Stimulated activated CD8-positive, alpha-beta memory T cell treated with anti-CD3 and anti-CD28 coated beads, Interleukin-7, amount 100 ng/mL, for 4 hours (primary cell): ENCODE data around the gene MT3.
"Not testable (repeated sequence)": the region's sequence is repeated elsewhere in the genome, so short reads cannot be mapped to it uniquely, and the experiment has no call there.

Experiments used
- DNase-seq, 2 donors: peaks; one replicate each; pipeline ENCODE4 v3.0.0-alpha.2; 2020; ENCODE audit warnings: low read depth in 2 of 2

Gene MT3

DNA sequence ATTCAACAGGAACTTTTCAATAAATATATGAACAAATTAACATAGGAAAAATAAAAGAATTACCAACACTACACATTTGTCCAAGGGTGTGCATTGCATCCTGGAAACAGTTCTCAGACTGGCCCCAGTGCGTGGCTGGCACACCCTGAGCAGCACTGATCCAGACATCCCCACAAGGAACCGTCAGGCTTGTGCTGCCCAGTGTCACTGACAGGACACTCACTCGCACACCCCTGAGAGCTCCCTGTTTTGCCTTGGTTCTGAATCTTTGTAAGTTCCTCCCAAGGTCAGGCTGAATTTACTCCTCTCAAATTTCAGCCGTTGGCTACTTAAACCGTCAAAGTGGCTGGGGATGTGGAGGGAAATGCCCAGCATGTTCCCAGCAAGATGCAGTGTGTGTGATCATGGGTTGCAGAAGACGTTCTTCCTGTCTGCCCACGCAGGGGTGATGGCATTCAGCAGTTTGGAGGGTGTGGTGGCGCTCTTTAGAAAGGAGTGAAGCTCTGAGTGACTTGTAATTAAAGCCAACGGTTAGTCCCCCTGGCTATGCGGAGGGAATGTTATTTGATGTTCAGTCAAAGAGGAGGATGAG, 20.8 kb downstream of the MT3 start:
- peak; percentile 69 to 77 for DNase-seq

- DNase-seq: no peak
These were observed 21.3 kb downstream of the MT3 start for GRCh38 chr16:56610609-56611111.

DNA sequence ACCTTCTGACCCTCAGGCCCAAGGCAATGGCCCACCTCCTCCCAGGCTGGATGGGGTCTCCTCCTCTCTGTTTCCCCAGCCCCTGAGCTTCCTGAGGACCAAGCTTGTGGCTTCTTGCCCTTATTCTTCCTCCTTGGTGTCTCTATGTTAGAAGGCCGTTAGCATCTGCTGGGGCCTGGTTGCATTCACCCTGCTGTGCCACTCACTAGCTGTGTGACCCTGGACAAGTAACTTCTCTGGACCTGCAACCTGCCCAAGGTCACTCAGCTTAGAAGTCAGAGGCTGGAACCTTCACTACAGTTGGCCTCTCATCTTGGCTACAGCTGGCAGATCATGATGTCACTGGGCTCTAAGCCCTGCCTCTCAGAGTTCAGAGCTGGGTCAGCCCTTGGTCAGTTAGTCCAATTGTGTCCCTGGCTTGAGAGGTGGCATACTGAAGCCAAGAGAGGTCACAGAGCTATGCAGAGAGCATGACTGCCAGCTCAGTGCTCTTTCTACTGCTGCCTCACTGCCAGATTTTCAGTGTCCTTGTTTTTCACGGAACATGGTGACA, 22.0 kb downstream of the MT3 start:
- DNase-seq: no peak

GRCh38 chr16:56613706-56614105, 24.4 kb downstream of the MT3 start:
- DNase-seq: no peak

- DNase-seq: no peak
These were observed 25.2 kb downstream of the MT3 start for GRCh38 chr16:56614549-56614991.

GRCh38 chr16:56615353-56615752, 26.0 kb downstream of the MT3 start:
- DNase-seq: no peak

DNA sequence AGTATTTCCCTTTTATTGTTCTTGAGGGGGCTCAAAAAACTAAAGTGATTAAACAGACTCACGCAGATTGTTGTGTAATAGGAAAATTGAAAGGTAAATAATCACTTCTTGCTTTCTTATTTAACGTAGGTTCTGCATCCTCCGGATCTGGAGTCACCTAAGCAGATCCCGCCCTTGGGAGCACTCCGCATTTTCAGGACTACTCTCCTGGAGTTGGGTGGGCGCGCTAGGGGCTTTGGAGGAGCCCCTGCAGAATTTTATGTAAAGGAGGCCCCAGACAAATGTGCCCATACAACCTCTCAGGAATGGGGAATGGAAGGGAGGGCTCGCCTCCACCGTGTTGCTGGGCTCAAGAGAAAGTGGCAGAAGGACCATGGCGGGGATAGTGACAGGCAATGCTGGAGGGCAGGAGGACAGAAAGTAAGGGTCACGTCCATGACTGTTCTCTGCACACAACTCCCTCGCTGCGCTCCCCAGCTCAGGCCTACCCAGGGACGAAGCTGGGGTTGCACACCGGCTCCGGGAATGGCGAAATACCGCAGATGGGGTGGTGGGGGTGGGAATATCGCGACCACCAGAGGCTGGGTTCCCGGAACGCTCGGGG, 27.4 kb downstream of the MT3 start:
- no peak for DNase-seq

DNA sequence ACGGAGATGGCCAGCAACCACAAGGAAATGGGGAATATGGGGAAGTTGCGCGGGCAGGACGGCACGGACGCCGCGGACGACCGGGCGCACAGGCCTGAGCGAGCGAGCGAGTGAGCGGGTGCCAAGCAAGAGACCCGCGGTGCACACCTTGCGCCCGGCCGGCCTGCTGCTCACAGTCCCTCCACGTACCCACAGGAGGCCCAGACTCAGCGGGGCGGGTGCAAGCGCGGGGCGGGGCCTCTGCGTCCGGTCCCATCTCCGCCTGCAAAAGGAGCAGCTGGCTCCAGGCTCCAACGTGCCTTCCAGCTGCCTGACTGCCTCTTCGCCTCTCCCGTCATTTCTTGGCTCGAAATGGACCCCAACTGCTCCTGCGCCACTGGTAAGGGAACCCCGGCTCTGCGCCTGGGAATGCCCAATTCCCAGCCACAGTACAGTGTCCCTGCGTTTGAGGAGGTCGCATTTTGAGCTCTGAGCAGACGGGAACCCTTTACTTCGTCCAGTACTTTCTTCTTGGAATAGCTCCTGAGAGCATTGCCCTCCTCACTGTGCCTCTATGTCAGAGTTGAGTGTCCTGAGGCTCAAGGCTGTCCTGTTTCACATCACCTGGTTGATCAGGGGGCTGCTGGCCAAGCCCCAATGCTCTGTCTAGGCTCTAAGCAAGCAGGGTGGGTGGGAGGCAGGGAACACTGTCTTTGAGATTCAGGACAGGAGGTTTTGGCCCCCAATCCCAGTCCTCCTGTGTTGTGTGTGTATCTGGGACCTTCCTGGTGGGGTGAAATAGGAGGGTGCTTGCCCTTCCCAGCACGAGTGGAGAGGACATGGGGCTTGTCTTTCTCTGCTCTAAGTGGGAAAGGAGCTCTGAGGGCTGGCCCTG, 28.1 kb downstream of the MT3 start:
- no peak for DNase-seq

DNA sequence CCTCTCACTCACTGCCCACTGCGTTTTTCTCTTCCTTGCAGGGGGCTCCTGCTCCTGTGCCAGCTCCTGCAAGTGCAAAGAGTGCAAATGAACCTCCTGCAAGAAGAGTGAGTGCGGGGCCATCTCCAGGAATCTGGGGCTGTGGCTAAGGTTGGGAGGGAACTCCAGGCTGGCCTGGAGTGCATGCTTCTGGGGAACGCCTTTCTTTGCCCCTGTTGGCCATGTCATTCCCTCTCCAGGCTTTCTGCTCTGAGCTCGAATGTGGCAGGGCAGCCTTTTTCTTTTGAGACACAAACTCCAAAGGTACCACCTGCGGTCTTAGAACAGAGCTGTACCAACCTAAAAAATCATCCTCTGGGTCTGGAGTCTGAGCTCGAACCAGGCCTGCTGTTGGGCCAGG, 28.8 kb downstream of the MT3 start:
- DNase-seq: no peak

- DNase-seq: no peak
These were observed 31.1 kb downstream of the MT3 start for GRCh38 chr16:56620339-56620897.

DNA sequence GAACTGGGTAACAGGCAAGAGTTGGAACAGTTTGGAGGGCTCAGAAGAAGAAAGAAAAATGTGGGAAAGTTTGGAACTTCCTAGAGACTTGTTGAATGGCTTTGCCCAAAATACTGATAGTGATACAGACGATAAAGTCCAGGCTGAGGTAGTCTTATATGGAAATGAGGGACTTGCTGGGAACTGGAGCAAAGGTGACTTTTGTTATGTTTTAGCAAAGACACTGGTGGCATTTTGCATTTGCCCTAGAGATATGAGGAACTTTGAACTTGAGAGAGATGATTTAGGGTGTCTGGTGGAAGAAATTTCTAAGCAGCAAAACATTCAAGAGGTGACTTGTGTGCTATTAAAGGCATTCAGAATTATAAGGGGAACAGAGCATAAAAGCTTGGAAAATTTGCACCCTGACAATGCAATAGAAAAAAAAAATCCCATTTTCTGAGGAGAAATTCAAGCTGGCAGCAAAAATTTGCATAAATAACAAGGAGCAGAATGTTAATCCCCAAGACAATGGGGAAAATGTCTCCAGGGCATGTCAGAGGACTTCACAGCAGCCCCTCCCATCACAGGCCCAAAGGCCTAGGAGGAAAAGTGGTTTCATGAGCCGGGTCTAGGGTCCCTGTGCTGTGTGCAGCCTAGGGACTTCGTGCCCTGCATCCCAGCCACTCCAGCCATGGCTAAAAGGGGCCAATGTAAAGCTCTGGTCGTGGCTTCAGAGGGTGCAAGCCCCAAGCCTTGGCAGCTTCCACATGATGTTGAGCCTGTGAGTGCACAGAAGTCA, 32.5 kb downstream of the MT3 start:
- DNase-seq: not testable (repeated sequence)

DNA sequence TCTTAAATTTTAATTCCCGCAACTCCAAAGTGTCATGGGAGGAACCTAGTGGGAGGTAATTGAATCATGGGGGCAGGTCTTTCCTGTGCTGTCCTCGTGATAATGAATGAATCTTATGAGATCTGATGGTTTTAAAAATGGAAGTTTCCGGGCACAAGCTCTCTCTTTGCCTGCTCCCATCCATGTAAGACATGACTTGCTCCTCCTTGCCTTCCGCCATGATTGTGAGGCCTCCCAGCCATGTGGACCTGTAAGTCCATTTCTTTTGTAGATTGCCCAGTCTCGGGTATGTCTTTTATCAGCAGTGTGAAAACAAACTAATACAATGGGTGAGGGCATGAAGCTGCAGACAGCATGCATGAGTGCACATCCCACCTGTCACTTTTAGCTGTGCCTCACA, 33.9 kb downstream of the MT3 start:
- DNase-seq: not testable (repeated sequence)

DNA sequence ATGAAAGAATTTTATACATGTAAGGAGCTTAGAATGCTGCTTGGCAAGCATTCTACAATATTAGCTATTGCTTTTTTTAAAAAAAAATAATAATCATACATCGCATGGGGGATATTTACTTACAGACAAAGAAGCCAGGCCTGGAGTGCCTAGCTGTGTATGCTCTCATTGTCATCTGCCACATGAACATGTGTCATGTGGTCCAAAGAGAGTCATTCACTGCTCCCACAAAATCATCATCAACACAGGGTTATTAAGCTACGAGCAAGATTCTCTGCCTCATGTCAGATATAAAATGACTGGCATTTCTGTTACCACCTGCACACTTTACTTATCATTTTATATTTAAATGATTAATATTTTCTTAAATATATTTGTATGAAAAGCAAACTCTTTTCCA, 34.3 kb downstream of the MT3 start:
- no peak for DNase-seq

GRCh38 chr16:56625140-56625942, 36.0 kb downstream of the MT3 start, which contains the start of gene MT1E:
Gene MT1E (plus strand): TSS chr16:56625781. CDS start chr16:56625852, 71 bp downstream.
- no peak for DNase-seq

- no peak for DNase-seq
These were observed 36.8 kb downstream of the MT3 start for GRCh38 chr16:56625943-56626654.

GRCh38 chr16:56626685-56627084, 37.4 kb downstream of the MT3 start:
- no peak for DNase-seq

DNA sequence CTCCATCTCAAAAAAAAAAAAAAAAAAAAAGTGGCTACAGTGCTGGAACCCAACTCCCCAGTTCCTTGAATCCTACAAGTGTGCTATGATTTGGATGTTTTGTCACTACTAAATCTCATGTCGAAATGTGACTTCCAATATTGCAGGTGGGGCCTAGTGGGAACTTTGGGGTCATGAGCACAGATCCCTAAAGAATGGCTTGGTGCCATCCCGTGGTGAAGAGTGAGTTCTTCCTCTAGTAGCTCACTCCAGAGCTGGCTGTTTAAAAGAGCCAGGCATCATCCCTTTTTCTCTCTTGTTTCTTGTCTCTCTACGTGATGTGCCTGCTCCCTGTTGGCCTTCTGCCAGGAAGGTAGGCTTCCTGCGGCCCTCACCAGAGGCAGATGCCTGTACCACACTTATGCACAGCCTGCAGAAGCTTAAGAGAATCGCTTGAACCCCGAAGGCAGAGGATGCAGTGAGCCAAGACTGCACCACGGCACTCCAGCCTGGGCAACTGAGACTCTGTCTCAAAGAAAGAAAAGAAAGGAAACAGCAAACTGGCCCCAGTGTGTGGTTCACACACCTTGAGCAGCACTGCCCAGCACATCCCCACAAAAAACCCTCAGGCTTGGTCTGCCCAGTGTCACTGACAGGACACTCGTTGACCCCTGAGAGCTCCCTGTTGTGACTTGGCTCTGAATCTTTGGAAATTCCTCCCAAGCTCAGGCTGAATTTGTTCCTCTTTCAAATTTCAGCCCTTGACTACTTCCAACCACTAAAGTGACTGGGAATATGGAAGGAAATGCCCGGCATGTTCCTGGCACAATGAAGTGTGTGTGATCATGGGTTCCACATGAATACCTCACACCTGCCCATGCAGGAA, 39.4 kb downstream of the MT3 start:
- DNase-seq: no peak

GRCh38 chr16:56629531-56629930, 40.2 kb downstream of the MT3 start:
- DNase-seq: no peak

- DNase-seq: no peak
These were observed 40.8 kb downstream of the MT3 start for GRCh38 chr16:56630134-56630533.
